MM.1S (cell line): ENCODE data around the gene ZNF853.

ENCODE experiments used
- DNase-seq: peaks from one replicate; pipeline ENCODE4 v3.0.0-alpha.2; 2015
- H2AFZ ChIP-seq: fragments of 300-600 bp; sonication (generic); 2 replicates; pipeline ENCODE4 v1.6.0; 2016; ENCODE audit warnings: antibody characterized with exemption, low read length
- H3F3A ChIP-seq: fragments of 300-600 bp; sonication (generic); 2 replicates; pipeline ENCODE4 v1.6.1; 2016; ENCODE audit warnings: mild to moderate bottlenecking, antibody characterized with exemption, low read length, moderate library complexity, mixed read lengths; ENCODE audit not compliant: insufficient read depth
- H3K27ac ChIP-seq: fragments of 300-600 bp; sonication (generic); 2 replicates; pipeline ENCODE4 v1.5.1; 2016; ENCODE audit warnings: mild to moderate bottlenecking, low read length
- H3K27me3 ChIP-seq: fragments of 300-600 bp; sonication (generic); replicated peaks from 2 replicates; pipeline ENCODE4 v1.6.0; 2016; ENCODE audit warnings: low read length; ENCODE audit not compliant: insufficient read depth
- H3K36me3 ChIP-seq: fragments of 300-600 bp; sonication (generic); replicated peaks from 2 replicates; pipeline ENCODE4 v1.6.1; 2016; ENCODE audit warnings: mild to moderate bottlenecking, low read length, mixed read lengths; ENCODE audit not compliant: insufficient read depth
- H3K4me1 ChIP-seq: fragments of 300-600 bp; sonication (generic); 2 replicates; pipeline ENCODE4 v1.6.1; 2016; ENCODE audit warnings: low read length, mixed read lengths
- H3K4me2 ChIP-seq: fragments of 300-600 bp; sonication (generic); 2 replicates; pipeline ENCODE4 v1.6.0; 2016; ENCODE audit warnings: low read depth, low read length
- H3K4me3 ChIP-seq: fragments of 300-600 bp; sonication (generic); 2 replicates; pipeline ENCODE4 v1.5.1; 2016; ENCODE audit warnings: low read length, mixed read lengths
- H3K79me2 ChIP-seq: fragments of 300-600 bp; sonication (generic); 2 replicates; pipeline ENCODE4 v1.6.1; 2016; ENCODE audit warnings: mixed run types, low read length, mixed read lengths
- H3K9ac ChIP-seq: fragments of 300-600 bp; sonication (generic); 2 replicates; pipeline ENCODE4 v1.6.1; 2016; ENCODE audit warnings: low read length, mixed read lengths
- H3K9me2 ChIP-seq: fragments of 300-600 bp; sonication (generic); replicated peaks from 2 replicates; pipeline ENCODE4 v1.6.1; 2016; ENCODE audit warnings: mild to moderate bottlenecking, low read length, mixed read lengths; ENCODE audit not compliant: insufficient read depth
- H3K9me3 ChIP-seq: fragments of 300-600 bp; sonication (generic); replicated peaks from 2 replicates; pipeline ENCODE4 v1.6.1; 2016; ENCODE audit warnings: mild to moderate bottlenecking, low read length, mixed read lengths; ENCODE audit not compliant: insufficient read depth
- H4K20me1 ChIP-seq: fragments of 300-600 bp; sonication (generic); 2 replicates; pipeline ENCODE4 v1.6.1; 2016; ENCODE audit warnings: mild to moderate bottlenecking, low read length, moderate library complexity, mixed read lengths; ENCODE audit not compliant: insufficient read depth
- EZH2 ChIP-seq: fragments of 300-600 bp; sonication (generic); optimal IDR thresholded peaks from 2 replicates; pipeline ENCODE3; 2017; ENCODE audit warnings: low read depth, mild to moderate bottlenecking, antibody characterized with exemption, low read length, mixed read lengths
- EZH2phosphoT487 ChIP-seq: fragments of 300-600 bp; sonication (generic); IDR thresholded peaks from 2 replicates; pipeline ENCODE4 v1.6.1; 2018; ENCODE audit warnings: antibody characterized with exemption, low read length
- TF ChIP-seq, protein P1 (sequence below): fragments of 300-600 bp; sonication (generic); IDR thresholded peaks from 2 replicates; pipeline ENCODE4 v1.5.1; 2016; ENCODE audit warnings: antibody characterized with exemption, low read length, mixed read lengths

The ZNF853 gene

DNA sequence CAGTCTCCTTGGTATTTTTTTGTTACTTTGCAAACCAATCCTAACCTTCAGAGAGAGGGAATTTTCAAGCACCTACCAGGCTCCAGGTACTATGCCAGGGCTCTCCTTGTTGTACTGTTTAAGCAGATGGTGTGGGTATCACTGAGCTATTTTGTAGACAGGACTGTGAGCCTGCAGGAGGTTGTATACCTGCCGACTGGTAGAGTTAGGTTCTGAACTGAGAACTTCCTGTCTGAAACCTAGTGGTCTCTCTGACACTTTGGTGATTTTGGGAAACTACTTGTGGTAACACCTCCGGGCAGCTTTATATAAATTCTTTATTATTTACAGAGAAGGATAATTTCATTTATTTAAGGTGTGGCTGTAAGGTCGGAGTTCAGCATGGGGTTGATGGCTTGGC is 4.6 kb downstream of the ZNF853 start:
- Histone ChIP-seq H3K4me2 (peak overlapping the region; percentile 7), H3F3A (0 out of 2 replicates have a peak, but pooled peaks cover 6% of the 10 kb centered on the region), H2AFZ (no peak overlapping the region), H3K9ac (no peak overlapping the region), H3K27ac (no peak overlapping the region), H4K20me1 (no peaks in the 10 kb centered on the region), H3K36me3 (no peaks in the 10 kb centered on the region), H3K27me3 (no peaks in the 10 kb centered on the region), H3K4me1 (peaks cover 31% of the 10 kb centered on the region), H3K79me2 (no peaks in the 10 kb centered on the region), H3K9me2 (no peaks in the 10 kb centered on the region), H3K9me3 (no peaks in the 10 kb centered on the region), H3K4me3 (no peak overlapping the region)
- TF ChIP-seq EZH2 = no peak
- TF ChIP-seq, protein P1, sequence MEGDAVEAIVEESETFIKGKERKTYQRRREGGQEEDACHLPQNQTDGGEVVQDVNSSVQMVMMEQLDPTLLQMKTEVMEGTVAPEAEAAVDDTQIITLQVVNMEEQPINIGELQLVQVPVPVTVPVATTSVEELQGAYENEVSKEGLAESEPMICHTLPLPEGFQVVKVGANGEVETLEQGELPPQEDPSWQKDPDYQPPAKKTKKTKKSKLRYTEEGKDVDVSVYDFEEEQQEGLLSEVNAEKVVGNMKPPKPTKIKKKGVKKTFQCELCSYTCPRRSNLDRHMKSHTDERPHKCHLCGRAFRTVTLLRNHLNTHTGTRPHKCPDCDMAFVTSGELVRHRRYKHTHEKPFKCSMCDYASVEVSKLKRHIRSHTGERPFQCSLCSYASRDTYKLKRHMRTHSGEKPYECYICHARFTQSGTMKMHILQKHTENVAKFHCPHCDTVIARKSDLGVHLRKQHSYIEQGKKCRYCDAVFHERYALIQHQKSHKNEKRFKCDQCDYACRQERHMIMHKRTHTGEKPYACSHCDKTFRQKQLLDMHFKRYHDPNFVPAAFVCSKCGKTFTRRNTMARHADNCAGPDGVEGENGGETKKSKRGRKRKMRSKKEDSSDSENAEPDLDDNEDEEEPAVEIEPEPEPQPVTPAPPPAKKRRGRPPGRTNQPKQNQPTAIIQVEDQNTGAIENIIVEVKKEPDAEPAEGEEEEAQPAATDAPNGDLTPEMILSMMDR = no peak
- TF ChIP-seq EZH2phosphoT487 = no peak
- DNase-seq = peak; percentile 76

DNA sequence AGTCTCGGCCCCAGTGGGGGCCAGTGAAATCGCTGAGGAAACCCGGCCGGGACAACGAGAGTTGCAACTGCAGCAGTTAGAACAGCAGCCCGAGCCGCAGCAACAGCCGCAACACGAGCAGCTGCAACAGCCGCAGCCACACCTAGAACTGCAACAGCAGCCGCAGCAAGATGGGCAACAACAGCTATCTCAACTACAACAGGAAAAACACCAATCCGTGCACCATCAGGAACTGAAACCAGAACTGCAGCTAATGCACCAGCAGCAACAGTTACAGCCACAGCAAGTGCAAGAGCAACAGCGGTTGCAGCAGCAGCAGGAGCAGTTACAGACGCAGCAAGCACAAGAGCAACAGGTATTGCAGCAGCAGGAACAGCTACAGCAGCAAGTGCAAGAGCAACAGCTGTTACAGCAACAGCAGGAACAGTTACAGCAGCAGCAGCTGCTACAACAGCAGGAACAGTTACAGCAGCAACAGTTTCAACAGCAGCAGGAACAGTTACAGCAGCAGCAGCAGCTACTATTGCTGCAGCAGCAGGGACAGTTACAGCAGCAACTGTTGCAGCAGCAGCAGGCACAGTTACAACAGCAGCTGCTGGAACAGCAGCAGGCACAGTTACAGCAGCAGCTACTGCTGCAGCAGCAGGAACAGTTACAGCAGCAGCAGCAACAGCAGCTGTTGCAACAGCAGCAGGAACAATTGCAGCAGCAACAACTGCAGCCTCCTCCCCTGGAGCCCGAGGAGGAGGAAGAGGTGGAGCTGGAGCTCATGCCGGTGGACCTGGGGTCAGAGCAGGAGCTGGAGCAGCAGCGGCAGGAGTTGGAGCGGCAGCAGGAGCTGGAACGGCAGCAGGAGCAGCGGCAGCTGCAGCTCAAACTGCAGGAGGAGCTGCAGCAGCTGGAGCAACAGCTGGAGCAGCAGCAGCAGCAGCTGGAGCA is 6.1 kb downstream of the ZNF853 start:
- TF ChIP-seq EZH2 (no peak), EZH2phosphoT487 (no peak)
- TF ChIP-seq, protein P1 = no peak
- peaks cover 31% of the 10 kb centered on the region for H3K4me1 ChIP-seq
- no peaks in the 10 kb centered on the region for H4K20me1 ChIP-seq
- DNase-seq = no peak
- peak overlapping the region; percentile 15; the same call in 1 of the 2 replicates for H3K4me2 ChIP-seq
- H3K79me2 ChIP-seq = no peaks in the 10 kb centered on the region
- H3K4me3 ChIP-seq = no peak overlapping the region
- no peak overlapping the region for H3K9ac ChIP-seq
- no peak overlapping the region for H3K27ac ChIP-seq
- no peak overlapping the region for H2AFZ ChIP-seq
- H3K36me3 ChIP-seq = no peaks in the 10 kb centered on the region
- H3F3A ChIP-seq = 0 out of 2 replicates have a peak, but pooled peaks cover 6% of the 10 kb centered on the region
- H3K27me3 ChIP-seq = no peaks in the 10 kb centered on the region
- no peaks in the 10 kb centered on the region for H3K9me3 ChIP-seq
- H3K9me2 ChIP-seq = no peaks in the 10 kb centered on the region

DNA sequence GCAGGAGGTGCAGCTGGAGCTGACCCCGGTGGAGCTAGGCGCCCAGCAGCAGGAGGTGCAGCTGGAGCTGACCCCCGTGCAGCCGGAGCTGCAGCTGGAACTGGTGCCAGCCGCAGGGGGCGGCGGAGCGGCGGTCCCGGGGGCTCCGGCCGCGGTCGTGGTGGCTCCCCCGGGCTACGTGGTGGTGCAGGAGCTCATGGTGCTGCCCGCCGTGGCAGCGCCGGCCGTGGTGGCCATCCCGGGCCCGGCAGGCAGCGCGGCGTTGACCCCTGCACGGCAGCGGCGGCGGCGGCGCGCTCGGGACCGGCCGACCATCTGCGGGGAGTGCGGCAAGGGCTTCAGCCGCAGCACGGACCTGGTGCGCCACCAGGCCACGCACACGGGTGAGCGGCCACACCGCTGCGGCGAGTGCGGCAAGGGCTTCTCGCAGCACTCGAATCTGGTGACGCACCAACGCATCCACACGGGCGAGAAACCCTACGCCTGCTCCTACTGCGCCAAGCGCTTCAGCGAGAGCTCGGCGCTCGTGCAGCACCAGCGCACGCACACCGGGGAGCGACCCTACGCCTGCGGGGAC is 6.8 kb downstream of the ZNF853 start:
- H3K9me2 ChIP-seq = no peaks in the 10 kb centered on the region
- no peak overlapping the region for H3K4me3 ChIP-seq
- TF ChIP-seq, protein P1 = no peak
- TF ChIP-seq EZH2phosphoT487 = no peak
- TF ChIP-seq EZH2 = no peak
- H3K36me3 ChIP-seq = no peaks in the 10 kb centered on the region
- H3K27me3 ChIP-seq = no peaks in the 10 kb centered on the region
- H3K4me1 ChIP-seq = peaks cover 31% of the 10 kb centered on the region
- H3K9ac ChIP-seq = no peak overlapping the region
- H2AFZ ChIP-seq = no peak overlapping the region
- no peaks in the 10 kb centered on the region for H3K79me2 ChIP-seq
- no peak overlapping the region for H3K27ac ChIP-seq
- no peaks in the 10 kb centered on the region for H3K9me3 ChIP-seq
- H3K4me2 ChIP-seq = no peak overlapping the region
- H4K20me1 ChIP-seq = no peaks in the 10 kb centered on the region
- 0 out of 2 replicates have a peak, but pooled peaks cover 6% of the 10 kb centered on the region for H3F3A ChIP-seq
- no peak for DNase-seq
